Lung (tissue), 12 donors: ENCODE results near the gene ST6GALNAC5. TPM values are rescaled to one million over a fixed set of nuclear protein-coding genes. Genes with fewer than 3 reads are reported as not detected.

Experiments
- ATAC-seq: fragments of 200-7000 bp; cut with Tn5 transposase; one replicate; pipeline ENCODE4 v1.9.1; 2020; ENCODE audit warnings: moderate number of reproducible peaks; ENCODE audit not compliant: insufficient read depth, low FRiP score
- DNase-seq, 3 donors: peaks; one replicate each; pipeline ENCODE4 v3.0.0-alpha.2; 2013 to 2017
- H3K27ac ChIP-seq, 2 donors: one replicate each; pipeline ENCODE4 v1.5.1; 2013; ENCODE audit warnings: mild to moderate bottlenecking in 2 of 2, moderate library complexity in 2 of 2, control low read depth in 1 of 2, inconsistent platforms in 1 of 2, low read depth in 1 of 2, low read length in 1 of 2
- H3K27me3 ChIP-seq, 3 donors: one replicate each; pipeline ENCODE4 v1.5.1; 2013; ENCODE audit warnings: low read length in 2 of 3; ENCODE audit not compliant: control insufficient read depth in 3 of 3, insufficient read depth in 3 of 3
- H3K36me3 ChIP-seq, 4 donors: one replicate each; pipeline ENCODE4 v1.5.1; 2013; ENCODE audit warnings: low read length in 4 of 4, mild to moderate bottlenecking in 1 of 4, moderate library complexity in 1 of 4; ENCODE audit not compliant: control insufficient read depth in 4 of 4, insufficient read depth in 4 of 4
- H3K4me1 ChIP-seq, 5 donors: one replicate each; pipeline ENCODE4 v1.5.1; 2013; ENCODE audit warnings: low read length in 5 of 5, mild to moderate bottlenecking in 2 of 5, moderate library complexity in 1 of 5; ENCODE audit not compliant: control insufficient read depth in 5 of 5, insufficient read depth in 5 of 5
- H3K4me3 ChIP-seq: one replicate; pipeline ENCODE4 v1.5.1; 2013; ENCODE audit warnings: mild to moderate bottlenecking, control low read depth, moderate library complexity
- H3K9ac ChIP-seq, 2 donors: one replicate each; pipeline ENCODE4 v1.5.1; 2013; ENCODE audit warnings: low read length in 2 of 2, control low read depth in 1 of 2; ENCODE audit not compliant: insufficient read depth in 1 of 2
- H3K9me3 ChIP-seq, 4 donors: one replicate each; pipeline ENCODE4 v1.5.1; 2013; ENCODE audit warnings: low read length in 3 of 4, mild to moderate bottlenecking in 1 of 4, moderate library complexity in 1 of 4; ENCODE audit not compliant: control insufficient read depth in 4 of 4, insufficient read depth in 3 of 4
- CTCF ChIP-seq: IDR thresholded peaks from 2 replicates; pipeline ENCODE4 v1.5.1; 2012; ENCODE audit warnings: mild to moderate bottlenecking; ENCODE audit errors: control extremely low read depth, extremely low read depth
- WGBS, 2 donors: extraction: QIAGEN DNeasy Blood & Tissue Kit; methylation state at CpG; one replicate each; pipeline ENCODE4 v1.1.7; 2013; 5-methylcytosine and 5-hydroxymethylcytosine counted together
- polyA plus RNA-seq, 2 donors: library from polyadenylated mRNA; stranded (reverse); fragments of 200-250 nt; gene quantifications; one replicate each; pipeline ENCODE4 v1.2.1, GENCODE V29; 2013
- total RNA-seq, 2 donors: library from RNA; depleted of rRNA in 1 of 2; stranded (reverse); fragments of >200 nt in 1 of 2; gene quantifications; one replicate each; pipeline ENCODE4 v1.2.1, GENCODE V29; 2014 to 2021
- donor health status: control.
- donor health status: control.
- donor health status: Bipolar disorder and iron deficiency.
- donor health status: healthy.
- donor health status: DM: yes; HTN: yes; CAD: no.

The ST6GALNAC5 gene
- total and polyA plus RNA-seq, 4 donors, result 3.6 to 45.8 (median 15.9) TPM

DNA sequence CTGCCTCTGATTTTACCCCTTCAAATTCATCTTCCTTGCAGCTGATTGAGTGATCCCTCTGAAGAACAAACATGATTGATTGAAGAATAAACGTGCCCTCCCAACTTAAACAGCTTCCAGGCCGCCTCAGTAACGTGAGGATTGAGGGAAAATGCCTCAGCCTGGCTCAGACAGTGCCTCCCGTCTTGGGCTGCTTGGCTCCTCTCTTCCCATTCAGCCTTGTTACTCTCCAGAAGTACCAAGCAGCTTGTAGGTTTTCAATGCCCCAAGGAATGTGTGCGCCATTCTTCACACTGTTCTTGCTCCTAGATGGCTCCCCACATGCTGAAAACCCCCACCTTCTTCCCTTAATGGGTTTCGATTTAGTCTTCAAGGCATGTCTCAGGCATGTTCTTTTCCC is 51.8 kb downstream of the ST6GALNAC5 start:
- no peak overlapping the region for H3K9ac ChIP-seq
- no peak for TF ChIP-seq CTCF
- H3K27me3 ChIP-seq, result no peaks in the 10 kb centered on the region
- no peak overlapping the region for H3K27ac ChIP-seq
- H3K9me3 ChIP-seq, result no peaks in the 10 kb centered on the region
- no peak overlapping the region for H3K4me3 ChIP-seq
- H3K4me1 ChIP-seq, result no peaks in the 10 kb centered on the region
- WGBS, 2 donors, result 68 to 69% methylated on average over 6 of the region's 6 CpGs
- H3K36me3 ChIP-seq, result no peaks in the 10 kb centered on the region
- DNase-seq (no peak), ATAC-seq (no peak)

DNA sequence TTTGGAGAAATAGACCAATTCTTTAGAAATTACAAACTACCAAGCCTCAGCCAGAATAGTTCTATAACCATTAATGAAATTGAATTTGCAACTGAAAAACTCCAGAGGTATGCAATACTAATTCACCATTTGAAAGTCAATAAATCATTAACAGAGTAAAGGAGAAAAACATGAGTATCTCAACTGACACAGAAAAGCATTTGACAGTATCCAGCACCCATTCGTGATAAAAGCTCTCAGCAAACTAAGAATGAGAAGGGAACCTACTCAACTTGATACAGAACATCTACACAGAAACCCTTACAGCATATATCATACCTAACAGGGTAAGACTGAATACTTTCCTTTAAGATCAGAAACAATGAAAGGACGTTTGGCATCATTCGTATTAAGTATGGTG is 54.3 kb downstream of the ST6GALNAC5 start:
- no peaks in the 10 kb centered on the region for H3K4me1 ChIP-seq
- H3K9me3 ChIP-seq, result no peaks in the 10 kb centered on the region
- H3K27ac ChIP-seq, result no peak overlapping the region
- no peaks in the 10 kb centered on the region for H3K36me3 ChIP-seq
- H3K27me3 ChIP-seq, result no peaks in the 10 kb centered on the region
- ATAC-seq (no peak), DNase-seq (no peak)
- H3K4me3 ChIP-seq, result no peak overlapping the region
- no peak overlapping the region for H3K9ac ChIP-seq
- no peak for TF ChIP-seq CTCF
- 74 to 89% methylated on average over 3 of the region's 3 CpGs for WGBS, 2 donors

- ATAC-seq (no peak), DNase-seq (no peak)
- Histone ChIP-seq H3K36me3 (no peaks in the 10 kb centered on the region), H3K4me1 (no peaks in the 10 kb centered on the region), H3K9ac (no peak overlapping the region), H3K4me3 (no peak overlapping the region), H3K9me3 (peaks cover 0 to 1% (median under 1%) of the 10 kb centered on the region in 4 donors), H3K27ac (no peak overlapping the region), H3K27me3 (no peaks in the 10 kb centered on the region)
- no peak for TF ChIP-seq CTCF
- 80 to 90% methylated on average over 3 of the region's 3 CpGs for WGBS, 2 donors
Observed at GRCh38 chr1:76925825-76926224, 58.5 kb downstream of the ST6GALNAC5 start.

- WGBS, 2 donors, result 81 to 87% methylated on average over 2 of the region's 2 CpGs
- DNase-seq (no peak), ATAC-seq (no peak)
- Histone ChIP-seq H3K9me3 (peaks cover 0 to 4% (median 1%) of the 10 kb centered on the region in 4 donors), H3K9ac (no peak overlapping the region), H3K27ac (no peak overlapping the region), H3K4me3 (no peak overlapping the region), H3K27me3 (no peaks in the 10 kb centered on the region), H3K36me3 (no peaks in the 10 kb centered on the region), H3K4me1 (peaks cover 0 to under 1% (median 0%) of the 10 kb centered on the region in 5 donors)
- TF ChIP-seq CTCF, result no peak
Observed at GRCh38 chr1:76928522-76928921, 61.2 kb downstream of the ST6GALNAC5 start.
